ENCODE results near the gene METTL5.

DNA sequence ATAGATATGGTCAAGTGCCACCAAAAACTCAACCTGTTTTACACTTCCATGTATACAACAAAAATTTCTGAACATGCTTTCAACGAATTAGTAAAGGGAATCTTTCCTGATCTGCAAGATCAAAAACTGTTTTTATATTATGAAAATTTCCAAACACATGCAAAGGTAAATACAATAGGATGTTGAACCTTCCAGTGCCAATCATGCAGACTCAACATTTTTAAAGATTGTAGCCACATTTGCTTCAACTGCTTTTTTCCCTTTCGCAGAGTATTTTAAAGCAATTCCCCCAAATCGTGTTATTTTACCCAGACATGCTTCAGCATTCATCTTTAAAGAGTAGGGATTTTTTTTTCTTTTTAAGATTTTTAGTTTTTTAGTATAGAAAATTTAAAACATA lies 42.9 kb upstream of the METTL5 start:
- TF ChIP-seq, protein P1, sequence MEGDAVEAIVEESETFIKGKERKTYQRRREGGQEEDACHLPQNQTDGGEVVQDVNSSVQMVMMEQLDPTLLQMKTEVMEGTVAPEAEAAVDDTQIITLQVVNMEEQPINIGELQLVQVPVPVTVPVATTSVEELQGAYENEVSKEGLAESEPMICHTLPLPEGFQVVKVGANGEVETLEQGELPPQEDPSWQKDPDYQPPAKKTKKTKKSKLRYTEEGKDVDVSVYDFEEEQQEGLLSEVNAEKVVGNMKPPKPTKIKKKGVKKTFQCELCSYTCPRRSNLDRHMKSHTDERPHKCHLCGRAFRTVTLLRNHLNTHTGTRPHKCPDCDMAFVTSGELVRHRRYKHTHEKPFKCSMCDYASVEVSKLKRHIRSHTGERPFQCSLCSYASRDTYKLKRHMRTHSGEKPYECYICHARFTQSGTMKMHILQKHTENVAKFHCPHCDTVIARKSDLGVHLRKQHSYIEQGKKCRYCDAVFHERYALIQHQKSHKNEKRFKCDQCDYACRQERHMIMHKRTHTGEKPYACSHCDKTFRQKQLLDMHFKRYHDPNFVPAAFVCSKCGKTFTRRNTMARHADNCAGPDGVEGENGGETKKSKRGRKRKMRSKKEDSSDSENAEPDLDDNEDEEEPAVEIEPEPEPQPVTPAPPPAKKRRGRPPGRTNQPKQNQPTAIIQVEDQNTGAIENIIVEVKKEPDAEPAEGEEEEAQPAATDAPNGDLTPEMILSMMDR (IDR thresholded peaks at IDR 0.05 in 8 of 11, conservative IDR thresholded peaks at IDR 0.05 in 3 of 11) = no peak
- no peak for TF ChIP-seq POLR2AphosphoS5 (IDR thresholded peaks at IDR 0.05)

Data from spleen (tissue), 7 donors.